SK-N-SH (cell line): ENCODE measurements around the gene WNT4. TPM values are rescaled to one million over a fixed set of nuclear protein-coding genes. Genes with fewer than 3 reads are reported as not detected.
A peak's percentile ranks its signal among the peaks of the same experiment; 100 is the strongest.

ENCODE experiments used
- CTCF ChIA-PET: fragments of 300-600, 350-600 bp; formaldehyde crosslinking; extraction: SDS; loops from one replicate; lab custom pipeline; 2021; lab: Yijun Ruan, JAX
- POLR2A ChIA-PET: fragments of 350-600 bp; sonication (Branson Sonifier 250); formaldehyde crosslinking; extraction: SDS; loops from one replicate; lab custom pipeline; 2020; ENCODE audit warnings: antibody characterized with exemption, inconsistent platforms; lab: Yijun Ruan, JAX
- DNase-seq: peaks from one replicate; pipeline ENCODE4 v3.0.0; 2012
- H2AFZ ChIP-seq: fragments of 200-600 bp; sonication (generic); 2 replicates; pipeline ENCODE4 v1.8.1; 2016; ENCODE audit warnings: antibody characterized with exemption, mild to moderate bottlenecking, low read depth
- H3F3A ChIP-seq: fragments of 200-600 bp; sonication (generic); replicated peaks from 2 replicates; pipeline ENCODE3; 2016; ENCODE audit warnings: antibody characterized with exemption, mild to moderate bottlenecking; ENCODE audit not compliant: insufficient read depth
- H3K27ac ChIP-seq, 2 experiments: fragments of 200-500 bp in 1 of 2; fragments of 200-600 bp in 1 of 2; sonication (Bioruptor generic) in 1 of 2; sonication (generic), shearing (Covaris generic) in 1 of 2; 2 replicates each; pipeline versions ENCODE4 v1.5.1 to v1.6.1; 2014 to 2016; ENCODE audit warnings: low read depth in 2 of 2, inconsistent platforms in 1 of 2, low read length in 1 of 2, mild to moderate bottlenecking in 1 of 2, mixed read lengths in 1 of 2
- H3K27me3 ChIP-seq: fragments of 200-600 bp; sonication (generic), shearing (Covaris generic); 2 replicates; pipeline ENCODE4 v1.6.1; 2016; ENCODE audit warnings: mixed run types; ENCODE audit not compliant: insufficient read depth
- H3K36me3 ChIP-seq, 2 experiments: fragments of 200-500 bp in 1 of 2; fragments of 200-600 bp in 1 of 2; sonication (Bioruptor generic) in 1 of 2; sonication (generic) in 1 of 2; replicated peaks in 1 of 2; 2 replicates each; pipeline versions ENCODE3 to v1.5.1; 2014 to 2016; ENCODE audit warnings: low read length in 1 of 2, mild to moderate bottlenecking in 1 of 2; ENCODE audit not compliant: insufficient read depth in 2 of 2, control insufficient read depth in 1 of 2
- H3K4me1 ChIP-seq, 2 experiments: fragments of 200-500 bp in 1 of 2; fragments of 200-600 bp in 1 of 2; sonication (Bioruptor generic) in 1 of 2; sonication (generic), shearing (Covaris generic) in 1 of 2; 2 replicates each; pipeline versions ENCODE4 v1.5.1 to v1.6.1; 2014 to 2016; ENCODE audit warnings: low read depth in 1 of 2, low read length in 1 of 2, mixed run types in 1 of 2; ENCODE audit not compliant: insufficient read depth in 2 of 2, control insufficient read depth in 1 of 2
- H3K4me2 ChIP-seq: fragments of 200-600 bp; sonication (generic), shearing (Covaris generic); 2 replicates; pipeline ENCODE4 v1.6.1; 2017; ENCODE audit warnings: mixed run types
- H3K4me3 ChIP-seq, 2 experiments: fragments of 200-500 bp in 1 of 2; fragments of 200-600 bp in 1 of 2; sonication (Bioruptor generic) in 1 of 2; sonication (generic), shearing (Covaris generic) in 1 of 2; 2 replicates each; pipeline versions ENCODE4 v1.5.1 to v1.8.1; 2014 to 2016; ENCODE audit warnings: low read depth in 2 of 2, inconsistent platforms in 1 of 2, low read length in 1 of 2, mild to moderate bottlenecking in 1 of 2, mixed read lengths in 1 of 2, moderate library complexity in 1 of 2
- H3K79me2 ChIP-seq: fragments of 200-600 bp; sonication (generic); 2 replicates; pipeline ENCODE4 v1.8.1; 2017; ENCODE audit warnings: mild to moderate bottlenecking; ENCODE audit not compliant: insufficient read depth
- H3K9ac ChIP-seq: fragments of 200-600 bp; sonication (generic); 2 replicates; pipeline ENCODE4 v1.6.1; 2017; ENCODE audit warnings: mixed run types
- H3K9me2 ChIP-seq: fragments of 200-600 bp; sonication (generic); 2 replicates; pipeline ENCODE4 v1.6.1; 2017; ENCODE audit warnings: mixed run types
- H3K9me3 ChIP-seq: fragments of 200-600 bp; sonication (generic); 2 replicates; pipeline ENCODE4 v1.6.1; 2017; ENCODE audit warnings: mixed run types, mild to moderate bottlenecking, moderate library complexity
- H4K20me1 ChIP-seq: fragments of 200-600 bp; sonication (generic); 2 replicates; pipeline ENCODE4 v1.6.1; 2017; ENCODE audit warnings: mild to moderate bottlenecking, mixed run types; ENCODE audit not compliant: insufficient read depth
- CTCF ChIP-seq: fragments of 200-600 bp; sonication (generic); IDR thresholded peaks from 2 replicates; pipeline ENCODE4 v1.6.1; 2017; ENCODE audit warnings: antibody characterized with exemption, mild to moderate bottlenecking, moderate library complexity
- EP300 ChIP-seq, 2 experiments: IDR thresholded peaks; 2 replicates each; pipeline versions ENCODE4 v1.4.0 to v1.6.1; 2012; ENCODE audit warnings: borderline replicate concordance in 1 of 2, low read depth in 1 of 2, low read length in 1 of 2
- EZH2phosphoT487 ChIP-seq: fragments of 200-600 bp; sonication (generic); IDR thresholded peaks from 2 replicates; pipeline ENCODE4 v1.6.1; 2017; ENCODE audit warnings: low read depth, mixed run types, mild to moderate bottlenecking, antibody characterized with exemption, moderate library complexity, borderline replicate concordance
- FOSL2 ChIP-seq: IDR thresholded peaks from 2 replicates; pipeline ENCODE4 v1.4.0; 2012; ENCODE audit warnings: low read depth, mild to moderate bottlenecking, moderate library complexity, borderline replicate concordance
- FOXM1 ChIP-seq: IDR thresholded peaks from 2 replicates; pipeline ENCODE4 v1.4.0; 2012; ENCODE audit warnings: low read depth, mild to moderate bottlenecking
- MXI1 ChIP-seq: IDR thresholded peaks from 2 replicates; pipeline ENCODE4 v1.6.1; 2012; ENCODE audit warnings: mild to moderate bottlenecking, low read depth, low read length, improper control_type of control experiment
- PBX3 ChIP-seq: IDR thresholded peaks from 2 replicates; pipeline ENCODE4; 2012
- RAD21 ChIP-seq: IDR thresholded peaks from 2 replicates; pipeline ENCODE4 v1.6.1; 2012; ENCODE audit warnings: mild to moderate bottlenecking, low read length
- RFX5 ChIP-seq: IDR thresholded peaks from 2 replicates; pipeline ENCODE4 v1.6.1; 2012; ENCODE audit warnings: mild to moderate bottlenecking, improper control_type of control experiment, low read length
- RXRA ChIP-seq: IDR thresholded peaks from 2 replicates; pipeline ENCODE4 v1.4.0; 2012; ENCODE audit warnings: low read depth, mild to moderate bottlenecking, borderline replicate concordance
- SIN3A ChIP-seq: IDR thresholded peaks from 2 replicates; pipeline ENCODE4 v1.6.1; 2012; ENCODE audit warnings: low read depth, mild to moderate bottlenecking, low read length, moderate library complexity, borderline replicate concordance
- TCF12 ChIP-seq: IDR thresholded peaks from 2 replicates; pipeline ENCODE4 v1.4.0; 2012
- TEAD4 ChIP-seq: IDR thresholded peaks from 2 replicates; pipeline ENCODE4 v1.4.0; 2012; ENCODE audit warnings: mild to moderate bottlenecking, borderline replicate concordance; ENCODE audit not compliant: insufficient read depth
- USF1 ChIP-seq: IDR thresholded peaks from 2 replicates; pipeline ENCODE4 v1.4.0; 2012; ENCODE audit warnings: low read depth, borderline replicate concordance
- YY1 ChIP-seq: IDR thresholded peaks from 2 replicates; pipeline ENCODE4 v1.4.0; 2012; ENCODE audit warnings: low read depth, mild to moderate bottlenecking
- ZBTB33 ChIP-seq: IDR thresholded peaks from 2 replicates; pipeline ENCODE4 v1.4.0; 2012; ENCODE audit warnings: low read depth, borderline replicate concordance
- WGBS: methylation state at CpG from one replicate; pipeline ENCODE4 v1.1.6; 2017; ENCODE audit warnings: low lambda C conversion rate; 5-methylcytosine and 5-hydroxymethylcytosine counted together
- polyA plus RNA-seq, 3 experiments: library from polyadenylated mRNA; depleted of rRNA; stranded (reverse); fragments of >200 nt; gene quantifications; 2 replicates each; pipeline ENCODE4 v1.2.3, GENCODE V29; 2012
- TF ChIP-seq, protein P1 (sequence below): IDR thresholded peaks from 2 replicates; pipeline ENCODE4 v1.4.0; 2012; ENCODE audit warnings: low read depth
- TF ChIP-seq, protein P2 (sequence below): fragments of 150-350 bp; IDR thresholded peaks from 2 replicates; pipeline ENCODE4 v1.6.1; 2016; ENCODE audit warnings: mild to moderate bottlenecking, low read depth, low read length
- TF ChIP-seq, protein P3 (sequence below): IDR thresholded peaks from 2 replicates; pipeline ENCODE4 v1.6.1; 2012; ENCODE audit warnings: mild to moderate bottlenecking, low read depth, low read length, moderate library complexity
- TF ChIP-seq, protein P4 (sequence below): fragments of 150-350 bp; IDR thresholded peaks from 2 replicates; pipeline ENCODE4 v1.6.1; 2017; ENCODE audit warnings: antibody characterized with exemption, low read length, low read depth, borderline replicate concordance

The WNT4 gene
- polyA plus RNA-seq, 1 of the 3 experiments (the other 2 are of a cell fraction), result 0.03 TPM

- ChIA-PET POLR2A (interaction anchor here (0.9 kb wide), 1 partner anchor 59 kb away, joined by 3 read pairs; the partner anchor contains the start of gene CDC42), CTCF (interaction anchor here (0.9 to 8.2 kb wide), 6 partner anchors 16 to 305 kb away, joined by 3 to 82 read pairs (median 4); no protein-coding TSS in a partner anchor)
- H3K79me2 ChIP-seq, result peaks cover 57% of the 10 kb centered on the region
- 0 out of 2 replicates have a peak, but pooled peaks have one; percentile 44 for TF ChIP-seq TEAD4
- no peak; the same call in 1 of the 2 replicates for TF ChIP-seq RXRA
- TF ChIP-seq RAD21, result no peak
- TF ChIP-seq TCF12, result peak; percentile 99
- TF ChIP-seq MXI1, result no peak
- no peak for TF ChIP-seq FOXM1
- TF ChIP-seq EZH2phosphoT487, result no peak
- no peak for TF ChIP-seq RFX5
- peak; percentile 92; the same call in 1 of the 2 replicates for TF ChIP-seq SIN3A
- TF ChIP-seq FOSL2, result peak; percentile 77
- TF ChIP-seq PBX3, result peak; percentile 92
- peak; percentile 49 to 63; a peak in 3 of 4 replicates for TF ChIP-seq EP300 (IDR thresholded peaks at IDR 0.05; ENCODE audit: borderline replicate concordance in 1 of 2, low read depth in 1 of 2, low read length in 1 of 2)
- TF ChIP-seq USF1, result no peak
- no peak for TF ChIP-seq ZBTB33
- TF ChIP-seq CTCF, result no peak
- TF ChIP-seq, protein P1, sequence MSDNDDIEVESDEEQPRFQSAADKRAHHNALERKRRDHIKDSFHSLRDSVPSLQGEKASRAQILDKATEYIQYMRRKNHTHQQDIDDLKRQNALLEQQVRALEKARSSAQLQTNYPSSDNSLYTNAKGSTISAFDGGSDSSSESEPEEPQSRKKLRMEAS, result 0 out of 2 replicates have a peak, but pooled peaks have one; percentile 31
- TF ChIP-seq, protein P2, sequence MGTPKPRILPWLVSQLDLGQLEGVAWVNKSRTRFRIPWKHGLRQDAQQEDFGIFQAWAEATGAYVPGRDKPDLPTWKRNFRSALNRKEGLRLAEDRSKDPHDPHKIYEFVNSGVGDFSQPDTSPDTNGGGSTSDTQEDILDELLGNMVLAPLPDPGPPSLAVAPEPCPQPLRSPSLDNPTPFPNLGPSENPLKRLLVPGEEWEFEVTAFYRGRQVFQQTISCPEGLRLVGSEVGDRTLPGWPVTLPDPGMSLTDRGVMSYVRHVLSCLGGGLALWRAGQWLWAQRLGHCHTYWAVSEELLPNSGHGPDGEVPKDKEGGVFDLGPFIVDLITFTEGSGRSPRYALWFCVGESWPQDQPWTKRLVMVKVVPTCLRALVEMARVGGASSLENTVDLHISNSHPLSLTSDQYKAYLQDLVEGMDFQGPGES, result no peak
- TF ChIP-seq, protein P3, sequence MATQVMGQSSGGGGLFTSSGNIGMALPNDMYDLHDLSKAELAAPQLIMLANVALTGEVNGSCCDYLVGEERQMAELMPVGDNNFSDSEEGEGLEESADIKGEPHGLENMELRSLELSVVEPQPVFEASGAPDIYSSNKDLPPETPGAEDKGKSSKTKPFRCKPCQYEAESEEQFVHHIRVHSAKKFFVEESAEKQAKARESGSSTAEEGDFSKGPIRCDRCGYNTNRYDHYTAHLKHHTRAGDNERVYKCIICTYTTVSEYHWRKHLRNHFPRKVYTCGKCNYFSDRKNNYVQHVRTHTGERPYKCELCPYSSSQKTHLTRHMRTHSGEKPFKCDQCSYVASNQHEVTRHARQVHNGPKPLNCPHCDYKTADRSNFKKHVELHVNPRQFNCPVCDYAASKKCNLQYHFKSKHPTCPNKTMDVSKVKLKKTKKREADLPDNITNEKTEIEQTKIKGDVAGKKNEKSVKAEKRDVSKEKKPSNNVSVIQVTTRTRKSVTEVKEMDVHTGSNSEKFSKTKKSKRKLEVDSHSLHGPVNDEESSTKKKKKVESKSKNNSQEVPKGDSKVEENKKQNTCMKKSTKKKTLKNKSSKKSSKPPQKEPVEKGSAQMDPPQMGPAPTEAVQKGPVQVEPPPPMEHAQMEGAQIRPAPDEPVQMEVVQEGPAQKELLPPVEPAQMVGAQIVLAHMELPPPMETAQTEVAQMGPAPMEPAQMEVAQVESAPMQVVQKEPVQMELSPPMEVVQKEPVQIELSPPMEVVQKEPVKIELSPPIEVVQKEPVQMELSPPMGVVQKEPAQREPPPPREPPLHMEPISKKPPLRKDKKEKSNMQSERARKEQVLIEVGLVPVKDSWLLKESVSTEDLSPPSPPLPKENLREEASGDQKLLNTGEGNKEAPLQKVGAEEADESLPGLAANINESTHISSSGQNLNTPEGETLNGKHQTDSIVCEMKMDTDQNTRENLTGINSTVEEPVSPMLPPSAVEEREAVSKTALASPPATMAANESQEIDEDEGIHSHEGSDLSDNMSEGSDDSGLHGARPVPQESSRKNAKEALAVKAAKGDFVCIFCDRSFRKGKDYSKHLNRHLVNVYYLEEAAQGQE, result 0 out of 2 replicates have a peak, but pooled peaks have one; percentile 63
- no peak for TF ChIP-seq YY1
- TF ChIP-seq, protein P4, sequence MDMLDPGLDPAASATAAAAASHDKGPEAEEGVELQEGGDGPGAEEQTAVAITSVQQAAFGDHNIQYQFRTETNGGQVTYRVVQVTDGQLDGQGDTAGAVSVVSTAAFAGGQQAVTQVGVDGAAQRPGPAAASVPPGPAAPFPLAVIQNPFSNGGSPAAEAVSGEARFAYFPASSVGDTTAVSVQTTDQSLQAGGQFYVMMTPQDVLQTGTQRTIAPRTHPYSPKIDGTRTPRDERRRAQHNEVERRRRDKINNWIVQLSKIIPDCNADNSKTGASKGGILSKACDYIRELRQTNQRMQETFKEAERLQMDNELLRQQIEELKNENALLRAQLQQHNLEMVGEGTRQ, result no peak
Observed at GRCh38 chr1:22111620-22112019, 31.3 kb downstream of the WNT4 start.

More at GRCh38 chr1:22111620-22112019, 31.3 kb downstream of the WNT4 start:
- peak; percentile 67 for DNase-seq
- Histone ChIP-seq H3K9ac (no peak overlapping the region), H4K20me1 (peaks cover 100% of the 10 kb centered on the region), H3K4me3 (no peak overlapping the region), H3K9me3 (no peaks in the 10 kb centered on the region), H3K4me2 (peak overlapping the region; percentile 17; the same call in 1 of the 2 replicates), H3K27ac (peak overlapping the region in 1 of 2 experiments; percentile 56; a peak in 2 of 4 replicates), H3K27me3 (no peaks in the 10 kb centered on the region), H2AFZ (no peak overlapping the region), H3K36me3 (peaks cover 28 to 30% of the 10 kb centered on the region in 2 experiments), H3K9me2 (no peaks in the 10 kb centered on the region), H3K4me1 (peaks cover 18 to 60% of the 10 kb centered on the region in 2 experiments), H3F3A (no peaks in the 10 kb centered on the region)
- 35% methylated on average over 3 of the region's 3 CpGs for WGBS
